Neural cell (in vitro differentiated cells): Measurements from ENCODE around the gene DHX34.

Experiments used
- CTCF ChIP-seq: fragments of 450-650 bp; IDR thresholded peaks from 2 replicates; pipeline ENCODE4 v1.5.1; 2014; ENCODE audit warnings: antibody characterized with exemption, mild to moderate bottlenecking, moderate library complexity; ENCODE audit not compliant: poor library complexity, severe bottlenecking
- EZH2 ChIP-seq: fragments of 200-600, 300-800 bp; shearing (Covaris generic), sonication (generic); IDR thresholded peaks from 2 replicates; pipeline ENCODE4 v1.6.1; 2014; ENCODE audit warnings: antibody characterized with exemption, low read length, borderline replicate concordance, mild to moderate bottlenecking; ENCODE audit not compliant: insufficient read depth, poor library complexity, severe bottlenecking
- TAF1 ChIP-seq: IDR thresholded peaks from 2 replicates; pipeline ENCODE4 v1.6.1; 2012; ENCODE audit warnings: low read depth

GRCh38 chr19:47309038-47309437, 40.1 kb upstream of the DHX34 start:
- TF ChIP-seq CTCF (no peak), EZH2 (no peak), TAF1 (no peak)
